Measurements from ENCODE around the gene ZNF620. TPM values are rescaled to one million over a fixed set of nuclear protein-coding genes. Genes with fewer than 3 reads are reported as not detected.
A peak's percentile ranks its signal among the peaks of the same experiment; 100 is the strongest.
"Not testable (repeated sequence)": the region's sequence is repeated elsewhere in the genome, so short reads cannot be mapped to it uniquely, and the experiment has no call there.

ZNF620 gene
- 1 to 10 TPM; 1.4 to 7.3 (median 4.1) TPM for total RNA-seq
- polyA plus RNA-seq = 1 to 10 TPM; 1.8 to 2.1 (median 2.0) TPM

- Histone ChIP-seq H3K36me3 (peaks cover 0 to 3% (median 0%) of the 10 kb centered on the region in 4 donors), H3K4me1 (peaks cover 0 to 12% (median 4%) of the 10 kb centered on the region in 4 donors), H3K9me3 (no peaks in the 10 kb centered on the region), H3K27me3 (no peaks in the 10 kb centered on the region), H3K4me3 (peak within 1 kb of the TSS; percentile 56 to 72 (median 66)), H3K27ac (peak within 1 kb of the TSS; percentile 78 to 80 (median 78))
- WGBS, 2 donors = 2 to 7% methylated on average over 44 of the region's 44 CpGs
- DNase-seq = peak; percentile 91
- TF ChIP-seq EP300 (IDR thresholded peaks at IDR 0.05) = no peak
- peak; percentile 25 to 33 for TF ChIP-seq POLR2A (IDR thresholded peaks at IDR 0.05)
- peak in 3 of 4 donors; percentile 55 to 77 (median 58) for TF ChIP-seq POLR2AphosphoS5 (IDR thresholded peaks at IDR 0.05)
- TF ChIP-seq CTCF (IDR thresholded peaks at IDR 0.05) = no peak
- intact Hi-C loops (cut with DNase I) = loop anchor here (2.0 to 5.0 kb wide), 2 partner anchors 19 to 54 kb away; partner anchors contain the start of gene ZNF621
Measured at GRCh38 chr3:40505599-40506462, at the start of gene ZNF620. TSS of gene ZNF620 (plus strand) at chr3:40506039. CDS start at chr3:40506353, 314 bp downstream.

- no peak for DNase-seq
- Histone ChIP-seq H3K27me3 (no peaks in the 10 kb centered on the region), H3K4me3 (peak overlapping the region; percentile 68 to 96 (median 90)), H3K36me3 (peaks cover 10 to 35% (median 27%) of the 10 kb centered on the region in 4 donors), H3K27ac (peak overlapping the region; percentile 85 to 94 (median 92)), H3K4me1 (peaks cover 0 to 44% (median 38%) of the 10 kb centered on the region in 4 donors), H3K9me3 (no peaks in the 10 kb centered on the region)
- TF ChIP-seq POLR2A (IDR thresholded peaks at IDR 0.05) (no peak), CTCF (IDR thresholded peaks at IDR 0.05) (no peak), EP300 (IDR thresholded peaks at IDR 0.05) (no peak), POLR2AphosphoS5 (IDR thresholded peaks at IDR 0.05) (no peak)
- intact Hi-C loops (cut with DNase I) = loop anchor here (2.0 to 10.0 kb wide), 7 partner anchors 66 to 1618 kb away; partner anchors contain the start of genes CTNNB1, EIF1B, SCN11A and SLC25A38
- 50 to 59% methylated on average over 29 of the region's 29 CpGs for WGBS, 2 donors
Measured at GRCh38 chr3:40456279-40456939, 49.4 kb upstream of the ZNF620 start.

GRCh38 chr3:40456940-40457823 lies 48.7 kb upstream of the ZNF620 start, which contains the start of gene RPL14:
TSS of gene RPL14 (plus strand) at chr3:40457339. CDS start at chr3:40457472, 133 bp downstream.
- H3K27me3 ChIP-seq = no peaks in the 10 kb centered on the region
- TF ChIP-seq POLR2AphosphoS5 (IDR thresholded peaks at IDR 0.05) (peak; percentile 95 to 98 (median 96)), CTCF (IDR thresholded peaks at IDR 0.05) (no peak), EP300 (IDR thresholded peaks at IDR 0.05) (peak in 1 of 4 donors; percentile 37), POLR2A (IDR thresholded peaks at IDR 0.05) (peak; percentile 80 to 84)
- no peaks in the 10 kb centered on the region for H3K9me3 ChIP-seq
- DNase-seq = peak; percentile 99
- H3K36me3 ChIP-seq = peaks cover 14 to 43% (median 30%) of the 10 kb centered on the region in 4 donors
- peak within 1 kb of the TSS; percentile 85 to 94 (median 92) for H3K27ac ChIP-seq
- H3K4me1 ChIP-seq = peaks cover 0 to 41% (median 35%) of the 10 kb centered on the region in 4 donors
- 0% methylated on average over 79 of the region's 79 CpGs for WGBS, 2 donors
- intact Hi-C loops (cut with DNase I) = loop anchor here (2.0 to 10.0 kb wide), 7 partner anchors 65 to 1618 kb away; partner anchors contain the start of genes CTNNB1, EIF1B, SCN11A and SLC25A38
- peak within 1 kb of the TSS; percentile 68 to 96 (median 90) for H3K4me3 ChIP-seq

- H3K4me1 ChIP-seq = peaks cover 0 to 34% (median 29%) of the 10 kb centered on the region in 4 donors
- no peaks in the 10 kb centered on the region for H3K27me3 ChIP-seq
- no peaks in the 10 kb centered on the region for H3K9me3 ChIP-seq
- 74 to 87% methylated on average over 4 of the region's 4 CpGs for WGBS, 2 donors
- intact Hi-C loops (cut with DNase I) = loop anchor here (5.0 to 10.0 kb wide), 6 partner anchors 64 to 1616 kb away; partner anchors contain the start of genes CTNNB1, SCN11A, SLC25A38 and ULK4
- TF ChIP-seq POLR2AphosphoS5 (IDR thresholded peaks at IDR 0.05) (no peak), EP300 (IDR thresholded peaks at IDR 0.05) (no peak), CTCF (IDR thresholded peaks at IDR 0.05) (no peak), POLR2A (IDR thresholded peaks at IDR 0.05) (no peak)
- no peak for DNase-seq
- H3K27ac ChIP-seq = peak overlapping the region in 3 of 4 donors; percentile 85 to 94 (median 91)
- H3K36me3 ChIP-seq = peaks cover 17 to 56% (median 43%) of the 10 kb centered on the region in 4 donors
- H3K4me3 ChIP-seq = peak overlapping the region in 1 of 4 donors; percentile 94
Measured at GRCh38 chr3:40458473-40458872, 47.4 kb upstream of the ZNF620 start.

GRCh38 chr3:40460481-40460880 lies 45.4 kb upstream of the ZNF620 start:
- H3K27me3 ChIP-seq; H3K9me3 ChIP-seq; intact Hi-C loops (cut with DNase I); DNase-seq; H3K4me3 ChIP-seq; H3K27ac ChIP-seq: not testable (repeated sequence)
- H3K36me3 ChIP-seq = peaks cover 22 to 72% (median 50%) of the 10 kb centered on the region in 4 donors
- 85% methylated on average over 6 of the region's 6 CpGs for WGBS, 2 donors
- H3K4me1 ChIP-seq = peaks cover 0 to 27% (median 23%) of the 10 kb centered on the region in 4 donors
